ENCODE measurements around the gene ZNF672.

ZNF672 gene

GRCh38 chr1:248891758-248892157 lies 53.7 kb downstream of the ZNF672 start:
- no peak for DNase-seq

- DNase-seq: no peak
Measured at GRCh38 chr1:248892590-248892989, 54.6 kb downstream of the ZNF672 start.

- no peak for DNase-seq
Measured at GRCh38 chr1:248894837-248895236, 56.8 kb downstream of the ZNF672 start.

- no peak for DNase-seq
Measured at GRCh38 chr1:248897412-248898337, 59.7 kb downstream of the ZNF672 start.

All from activated CD8-positive, alpha-beta memory T cell treated with anti-CD3 and anti-CD28 coated beads, Interleukin-2, amount 50 U/mL, for 4 hours (primary cell).